HCT116 (cell line): ENCODE data around the gene PPM1H. TPM values are rescaled to one million over a fixed set of nuclear protein-coding genes. Genes with fewer than 3 reads are reported as not detected.

ENCODE experiments used
- ATAC-seq: fragments of 200-7000 bp; cut with Tn5 transposase; 2 replicates; pipeline ENCODE4 v1.9.1; 2020; ENCODE audit warnings: mild to moderate bottlenecking, moderate library complexity
- BruUV-seq: library from RNA; stranded (reverse); fragments of 400-500 nt; replicated peaks from 2 replicates; lab custom pipeline; 2021; lab: Mats Ljungman, UMichigan
- CTCF ChIA-PET: fragments of 300-600 bp; sonication (Branson Sonifier 250); formaldehyde crosslinking; loops from one replicate; lab custom pipeline; 2021; ENCODE audit warnings: antibody characterized with exemption; lab: Charles Lee
- POLR2A ChIA-PET: fragments of 300-600, 350-600 bp; sonication (Branson Sonifier 250); formaldehyde crosslinking; loops from one replicate; lab custom pipeline; 2021; ENCODE audit warnings: antibody characterized with exemption; lab: Charles Lee
- RAD21 ChIA-PET, 2 experiments: fragments of 300-600 bp; sonication (Branson Sonifier 250); formaldehyde crosslinking; loops; one replicate each; lab custom pipeline; 2023; ENCODE audit warnings: low total read pairs in 2 of 2; ENCODE audit not compliant: uncharacterized antibody in 2 of 2, unreplicated experiment in 2 of 2, low non-redundant PET in 1 of 2; lab: Charles Lee
- DNase-seq: peaks from one replicate; pipeline ENCODE4 v3.0.0-alpha.2; 2010; ENCODE audit warnings: low read depth, low spot score
- H2AFZ ChIP-seq: fragments of 200-600 bp; shearing (Covaris generic), sonication (generic); 2 replicates; pipeline ENCODE4 v1.6.1; 2017; ENCODE audit warnings: low read depth, mixed run types, mixed read lengths, antibody characterized with exemption, low read length; ENCODE audit not compliant: poor library complexity, severe bottlenecking
- H3K27ac ChIP-seq: 2 replicates; pipeline ENCODE4 v1.5.1; 2012; ENCODE audit warnings: low read depth, low read length
- H3K27me3 ChIP-seq: fragments of 200-600 bp; sonication (generic); 2 replicates; pipeline ENCODE4 v1.6.1; 2016; ENCODE audit warnings: mixed run types, low read length, mixed read lengths; ENCODE audit not compliant: insufficient read depth
- H3K36me3 ChIP-seq, 2 experiments: fragments of 200-500 bp in 1 of 2; fragments of 200-600 bp in 1 of 2; sonication (Bioruptor generic) in 1 of 2; sonication (generic) in 1 of 2; 2 replicates each; pipeline versions ENCODE4 v1.5.1 to v1.6.1; 2014 to 2016; ENCODE audit warnings: low read length in 2 of 2, inconsistent platforms in 1 of 2, mixed read lengths in 1 of 2, mixed run types in 1 of 2; ENCODE audit not compliant: insufficient read depth in 2 of 2, control insufficient read depth in 1 of 2
- H3K4me1 ChIP-seq, 2 experiments: fragments of 200-600 bp in 1 of 2; sonication (generic) in 1 of 2; 2 replicates each; pipeline versions ENCODE4 v1.5.1 to v1.6.1; 2012 to 2017; ENCODE audit warnings: low read length in 2 of 2, inconsistent platforms in 1 of 2, mild to moderate bottlenecking in 1 of 2, mixed read lengths in 1 of 2, mixed run types in 1 of 2, moderate library complexity in 1 of 2; ENCODE audit not compliant: insufficient read depth in 2 of 2, control insufficient read depth in 1 of 2
- H3K4me2 ChIP-seq: fragments of 200-600 bp; sonication (generic); 2 replicates; pipeline ENCODE4 v1.6.1; 2017; ENCODE audit warnings: mixed run types, low read length, mixed read lengths
- H3K4me3 ChIP-seq, 2 experiments: fragments of 200-600 bp in 1 of 2; sonication (generic) in 1 of 2; replicated peaks in 1 of 2; 2 replicates each; pipeline ENCODE4 v1.5.1; 2011 to 2016; ENCODE audit warnings: low read length in 2 of 2, control low read depth in 1 of 2, low read depth in 1 of 2, mild to moderate bottlenecking in 1 of 2, mixed read lengths in 1 of 2, mixed run types in 1 of 2
- H3K79me2 ChIP-seq: fragments of 200-600 bp; sonication (generic); 2 replicates; pipeline ENCODE4 v1.6.1; 2017; ENCODE audit warnings: mild to moderate bottlenecking, mixed run types, low read length, moderate library complexity, mixed read lengths; ENCODE audit not compliant: insufficient read depth
- H3K9ac ChIP-seq: fragments of 200-600 bp; sonication (generic); 2 replicates; pipeline ENCODE4 v1.6.1; 2016; ENCODE audit warnings: low read length, mixed read lengths
- H3K9me2 ChIP-seq: fragments of 200-600 bp; sonication (generic), shearing (Covaris generic); 2 replicates; pipeline ENCODE4 v1.6.1; 2017; ENCODE audit warnings: mixed run types, mild to moderate bottlenecking, moderate library complexity; ENCODE audit not compliant: insufficient read depth
- H3K9me3 ChIP-seq, 2 experiments: fragments of 200-500 bp in 1 of 2; fragments of 200-600 bp in 1 of 2; sonication (Bioruptor generic) in 1 of 2; sonication (generic) in 1 of 2; 2 replicates each; pipeline ENCODE4 v1.6.1; 2014 to 2017; ENCODE audit warnings: low read length in 2 of 2, mixed read lengths in 2 of 2, inconsistent platforms in 1 of 2, low read depth in 1 of 2, mild to moderate bottlenecking in 1 of 2, mixed run types in 1 of 2, moderate library complexity in 1 of 2; ENCODE audit not compliant: control insufficient read depth in 1 of 2, insufficient read depth in 1 of 2
- H4K20me1 ChIP-seq: fragments of 200-600 bp; sonication (generic), shearing (Covaris generic); 2 replicates; pipeline ENCODE4 v1.6.1; 2017; ENCODE audit warnings: mixed run types, mild to moderate bottlenecking, moderate library complexity; ENCODE audit not compliant: insufficient read depth
- CBX3 ChIP-seq: IDR thresholded peaks from 2 replicates; pipeline ENCODE4 v1.6.1; 2012; ENCODE audit warnings: low read depth
- CEBPB ChIP-seq: IDR thresholded peaks from 2 replicates; pipeline ENCODE4 v1.6.1; 2012; ENCODE audit warnings: low read depth
- EZH2 ChIP-seq: fragments of 200-600 bp; sonication (generic); IDR thresholded peaks from 2 replicates; pipeline ENCODE4 v1.6.1; 2017; ENCODE audit warnings: antibody characterized with exemption, mixed run types
- EZH2phosphoT487 ChIP-seq: fragments of 200-600 bp; IDR thresholded peaks from 2 replicates; pipeline ENCODE4 v1.6.1; 2018; ENCODE audit warnings: antibody characterized with exemption, borderline replicate concordance
- FOSL1 ChIP-seq: IDR thresholded peaks from 2 replicates; pipeline ENCODE4 v1.6.1; 2012; ENCODE audit warnings: low read depth
- POLR2A ChIP-seq: IDR thresholded peaks from 2 replicates; pipeline ENCODE4 v1.7.0; 2011; ENCODE audit warnings: borderline replicate concordance; ENCODE audit not compliant: insufficient read depth, insufficient read length; ENCODE audit errors: extremely low read depth
- RAD21 ChIP-seq: IDR thresholded peaks from 2 replicates; pipeline ENCODE4 v1.6.1; 2012; ENCODE audit warnings: low read depth, mild to moderate bottlenecking
- SP1 ChIP-seq: IDR thresholded peaks from 2 replicates; pipeline ENCODE4 v1.6.1; 2012; ENCODE audit warnings: low read depth
- SRF ChIP-seq: IDR thresholded peaks from 2 replicates; pipeline ENCODE4 v1.6.1; 2012; ENCODE audit warnings: low read depth
- TCF7L2 ChIP-seq: IDR thresholded peaks from 2 replicates; pipeline ENCODE4 v1.7.0; 2011; ENCODE audit warnings: borderline replicate concordance, inconsistent platforms; ENCODE audit not compliant: insufficient read depth, insufficient read length; ENCODE audit errors: extremely low read depth
- YY1 ChIP-seq: IDR thresholded peaks from 2 replicates; pipeline ENCODE4 v1.6.1; 2011; ENCODE audit warnings: low read length, low read depth, moderate library complexity, mild to moderate bottlenecking; ENCODE audit not compliant: insufficient replicate concordance; ENCODE audit errors: extremely low read depth
- ZFX ChIP-seq: fragments of 450-650 bp; IDR thresholded peaks from 2 replicates; pipeline ENCODE4 v1.6.1; 2017
- ZNF274 ChIP-seq: fragments of 200-500 bp; sonication (Bioruptor generic); IDR thresholded peaks from 2 replicates; pipeline ENCODE4 v1.6.1; 2014; ENCODE audit warnings: mild to moderate bottlenecking, low read depth, low read length, inconsistent platforms
- intact Hi-C: fragments of 100-400 bp; cut with micrococcal nuclease; formaldehyde crosslinking; loops from 2 replicates; pipeline ENCODE4 v1.10.0; 2022
- total RNA-seq: library from RNA; stranded (reverse); gene quantifications from one replicate; pipeline ENCODE4 v1.2.1, GENCODE V29; 2021; ENCODE audit not compliant: unreplicated experiment
- TF ChIP-seq, protein P1 (sequence below): IDR thresholded peaks from 2 replicates; pipeline ENCODE4 v1.6.1; 2012
- TF ChIP-seq, protein P2 (sequence below): IDR thresholded peaks from 2 replicates; pipeline ENCODE4 v1.6.1; 2011; ENCODE audit warnings: mild to moderate bottlenecking, low read length, moderate library complexity; ENCODE audit not compliant: insufficient replicate concordance; ENCODE audit errors: extremely low read depth
- TF ChIP-seq, protein P3 (sequence below), 3 experiments: fragments of 200-600 bp in 1 of 3; sonication (generic) in 1 of 3; IDR thresholded peaks in 2 of 3; conservative IDR thresholded peaks in 1 of 3; 2 replicates each; pipeline ENCODE4 v1.5.1; 2012 to 2017; ENCODE audit warnings: low read depth in 2 of 3, low read length in 2 of 3, antibody characterized with exemption in 1 of 3, borderline replicate concordance in 1 of 3, control low read depth in 1 of 3, mild to moderate bottlenecking in 1 of 3, mixed read lengths in 1 of 3, mixed run types in 1 of 3, moderate library complexity in 1 of 3; ENCODE audit not compliant: insufficient read depth in 1 of 3
- TF ChIP-seq, protein P4 (sequence below): IDR thresholded peaks from 2 replicates; pipeline ENCODE4 v1.6.1; 2012; ENCODE audit warnings: low read depth
- TF ChIP-seq, protein P5 (sequence below): IDR thresholded peaks from 2 replicates; pipeline ENCODE4 v1.6.1; 2012

The PPM1H gene
- total RNA-seq, 1 experiment from 2014 or later: 8.0 TPM

DNA sequence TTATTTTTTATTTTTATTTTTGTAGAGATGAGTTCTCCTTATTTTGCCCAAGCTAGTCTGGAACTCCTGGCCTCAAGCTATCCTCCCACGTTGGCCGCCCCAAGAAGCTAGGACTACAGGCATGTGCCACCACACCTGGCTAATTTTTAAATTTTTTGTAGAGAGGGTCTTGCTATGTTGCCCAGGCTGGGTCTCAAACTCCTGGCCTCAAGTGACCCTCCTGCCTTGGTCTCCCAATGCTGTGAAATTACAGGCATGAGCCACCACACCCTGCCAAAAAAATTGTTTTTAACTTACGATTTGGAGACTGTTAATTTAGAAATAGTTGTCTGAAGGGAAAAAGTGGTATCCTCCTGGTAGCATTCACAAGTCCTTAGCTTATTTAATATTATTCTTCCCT is 120.7 kb downstream of the PPM1H start:
- intact Hi-C loops: loop anchor here (5.0 to 10.0 kb wide), 3 partner anchors 121 to 549 kb away; partner anchors contain the start of genes PPM1H and USP15

More for the DNA sequence above, 120.7 kb downstream of the PPM1H start:
- ChIA-PET CTCF (interaction anchor here (1.0 to 2.6 kb wide), 5 partner anchors 15 to 376 kb away, joined by 3 to 36 read pairs (median 6); no protein-coding TSS in a partner anchor), POLR2A (no interaction called here), RAD21 (no interaction called here)
- H3K9ac ChIP-seq: no peak overlapping the region
- no peaks in the 10 kb centered on the region for H3K27me3 ChIP-seq
- no peak overlapping the region for H2AFZ ChIP-seq
- H3K9me3 ChIP-seq: no peaks in the 10 kb centered on the region
- no peak for TF ChIP-seq SRF
- TF ChIP-seq, protein P1, sequence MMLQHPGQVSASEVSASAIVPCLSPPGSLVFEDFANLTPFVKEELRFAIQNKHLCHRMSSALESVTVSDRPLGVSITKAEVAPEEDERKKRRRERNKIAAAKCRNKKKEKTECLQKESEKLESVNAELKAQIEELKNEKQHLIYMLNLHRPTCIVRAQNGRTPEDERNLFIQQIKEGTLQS: no peak
- TF ChIP-seq, protein P2, sequence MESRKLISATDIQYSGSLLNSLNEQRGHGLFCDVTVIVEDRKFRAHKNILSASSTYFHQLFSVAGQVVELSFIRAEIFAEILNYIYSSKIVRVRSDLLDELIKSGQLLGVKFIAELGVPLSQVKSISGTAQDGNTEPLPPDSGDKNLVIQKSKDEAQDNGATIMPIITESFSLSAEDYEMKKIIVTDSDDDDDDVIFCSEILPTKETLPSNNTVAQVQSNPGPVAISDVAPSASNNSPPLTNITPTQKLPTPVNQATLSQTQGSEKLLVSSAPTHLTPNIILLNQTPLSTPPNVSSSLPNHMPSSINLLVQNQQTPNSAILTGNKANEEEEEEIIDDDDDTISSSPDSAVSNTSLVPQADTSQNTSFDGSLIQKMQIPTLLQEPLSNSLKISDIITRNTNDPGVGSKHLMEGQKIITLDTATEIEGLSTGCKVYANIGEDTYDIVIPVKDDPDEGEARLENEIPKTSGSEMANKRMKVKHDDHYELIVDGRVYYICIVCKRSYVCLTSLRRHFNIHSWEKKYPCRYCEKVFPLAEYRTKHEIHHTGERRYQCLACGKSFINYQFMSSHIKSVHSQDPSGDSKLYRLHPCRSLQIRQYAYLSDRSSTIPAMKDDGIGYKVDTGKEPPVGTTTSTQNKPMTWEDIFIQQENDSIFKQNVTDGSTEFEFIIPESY: no peak
- TF ChIP-seq ZFX: no peak
- TF ChIP-seq EZH2: no peak
- TF ChIP-seq SP1: no peak
- TF ChIP-seq FOSL1: no peak
- TF ChIP-seq POLR2A: no peak
- TF ChIP-seq ZNF274: no peak
- TF ChIP-seq CBX3: no peak
- no peak for TF ChIP-seq TCF7L2
- TF ChIP-seq YY1: no peak
- TF ChIP-seq, protein P3, sequence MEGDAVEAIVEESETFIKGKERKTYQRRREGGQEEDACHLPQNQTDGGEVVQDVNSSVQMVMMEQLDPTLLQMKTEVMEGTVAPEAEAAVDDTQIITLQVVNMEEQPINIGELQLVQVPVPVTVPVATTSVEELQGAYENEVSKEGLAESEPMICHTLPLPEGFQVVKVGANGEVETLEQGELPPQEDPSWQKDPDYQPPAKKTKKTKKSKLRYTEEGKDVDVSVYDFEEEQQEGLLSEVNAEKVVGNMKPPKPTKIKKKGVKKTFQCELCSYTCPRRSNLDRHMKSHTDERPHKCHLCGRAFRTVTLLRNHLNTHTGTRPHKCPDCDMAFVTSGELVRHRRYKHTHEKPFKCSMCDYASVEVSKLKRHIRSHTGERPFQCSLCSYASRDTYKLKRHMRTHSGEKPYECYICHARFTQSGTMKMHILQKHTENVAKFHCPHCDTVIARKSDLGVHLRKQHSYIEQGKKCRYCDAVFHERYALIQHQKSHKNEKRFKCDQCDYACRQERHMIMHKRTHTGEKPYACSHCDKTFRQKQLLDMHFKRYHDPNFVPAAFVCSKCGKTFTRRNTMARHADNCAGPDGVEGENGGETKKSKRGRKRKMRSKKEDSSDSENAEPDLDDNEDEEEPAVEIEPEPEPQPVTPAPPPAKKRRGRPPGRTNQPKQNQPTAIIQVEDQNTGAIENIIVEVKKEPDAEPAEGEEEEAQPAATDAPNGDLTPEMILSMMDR (IDR thresholded peaks at IDR 0.05 in 2 of 3, conservative IDR thresholded peaks at IDR 0.05 in 1 of 3; ENCODE audit: borderline replicate concordance in 1 of 3, insufficient read depth in 1 of 3, low read depth in 2 of 3, low read length in 2 of 3): no peak
- TF ChIP-seq, protein P4, sequence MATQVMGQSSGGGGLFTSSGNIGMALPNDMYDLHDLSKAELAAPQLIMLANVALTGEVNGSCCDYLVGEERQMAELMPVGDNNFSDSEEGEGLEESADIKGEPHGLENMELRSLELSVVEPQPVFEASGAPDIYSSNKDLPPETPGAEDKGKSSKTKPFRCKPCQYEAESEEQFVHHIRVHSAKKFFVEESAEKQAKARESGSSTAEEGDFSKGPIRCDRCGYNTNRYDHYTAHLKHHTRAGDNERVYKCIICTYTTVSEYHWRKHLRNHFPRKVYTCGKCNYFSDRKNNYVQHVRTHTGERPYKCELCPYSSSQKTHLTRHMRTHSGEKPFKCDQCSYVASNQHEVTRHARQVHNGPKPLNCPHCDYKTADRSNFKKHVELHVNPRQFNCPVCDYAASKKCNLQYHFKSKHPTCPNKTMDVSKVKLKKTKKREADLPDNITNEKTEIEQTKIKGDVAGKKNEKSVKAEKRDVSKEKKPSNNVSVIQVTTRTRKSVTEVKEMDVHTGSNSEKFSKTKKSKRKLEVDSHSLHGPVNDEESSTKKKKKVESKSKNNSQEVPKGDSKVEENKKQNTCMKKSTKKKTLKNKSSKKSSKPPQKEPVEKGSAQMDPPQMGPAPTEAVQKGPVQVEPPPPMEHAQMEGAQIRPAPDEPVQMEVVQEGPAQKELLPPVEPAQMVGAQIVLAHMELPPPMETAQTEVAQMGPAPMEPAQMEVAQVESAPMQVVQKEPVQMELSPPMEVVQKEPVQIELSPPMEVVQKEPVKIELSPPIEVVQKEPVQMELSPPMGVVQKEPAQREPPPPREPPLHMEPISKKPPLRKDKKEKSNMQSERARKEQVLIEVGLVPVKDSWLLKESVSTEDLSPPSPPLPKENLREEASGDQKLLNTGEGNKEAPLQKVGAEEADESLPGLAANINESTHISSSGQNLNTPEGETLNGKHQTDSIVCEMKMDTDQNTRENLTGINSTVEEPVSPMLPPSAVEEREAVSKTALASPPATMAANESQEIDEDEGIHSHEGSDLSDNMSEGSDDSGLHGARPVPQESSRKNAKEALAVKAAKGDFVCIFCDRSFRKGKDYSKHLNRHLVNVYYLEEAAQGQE: no peak
- TF ChIP-seq, protein P5, sequence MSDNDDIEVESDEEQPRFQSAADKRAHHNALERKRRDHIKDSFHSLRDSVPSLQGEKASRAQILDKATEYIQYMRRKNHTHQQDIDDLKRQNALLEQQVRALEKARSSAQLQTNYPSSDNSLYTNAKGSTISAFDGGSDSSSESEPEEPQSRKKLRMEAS: no peak
- TF ChIP-seq RAD21: no peak
- no peak for TF ChIP-seq CEBPB
- TF ChIP-seq EZH2phosphoT487: no peak
- H3K36me3 ChIP-seq: no peaks in the 10 kb centered on the region
- no peaks in the 10 kb centered on the region for H3K9me2 ChIP-seq
- no TSS peak for BruUV-seq
- DNase-seq (no peak), ATAC-seq (no peak)
- no peak overlapping the region for H3K4me3 ChIP-seq
- H4K20me1 ChIP-seq: no peaks in the 10 kb centered on the region
- no peak overlapping the region for H3K4me2 ChIP-seq
- H3K4me1 ChIP-seq: peaks cover 0 to 6% of the 10 kb centered on the region in 2 experiments; a peak in 1 of 4 replicates
- no peaks in the 10 kb centered on the region for H3K79me2 ChIP-seq
- no peak overlapping the region for H3K27ac ChIP-seq
